GM13976 (cell line): ENCODE measurements around the gene MGA.

ENCODE experiments used
- DNase-seq: peaks from one replicate; pipeline ENCODE4 v3.0.0; 2012; ENCODE audit warnings: low spot score
- in situ Hi-C: fragments of 300-500 bp; cut with MboI; formaldehyde crosslinking; loops from one replicate; pipeline ENCODE4 v1.12.0; 2022; ENCODE audit warnings: low sequenced_read_pairs, mixed read lengths, inconsistent platforms; ENCODE audit not compliant: unreplicated experiment
- TF ChIP-seq, protein P1 (sequence below): IDR thresholded peaks from 2 replicates; pipeline ENCODE4 v1.5.1; 2012; ENCODE audit warnings: borderline replicate concordance, mild to moderate bottlenecking; ENCODE audit not compliant: insufficient read depth; ENCODE audit errors: extremely low read depth, missing control alignments, control extremely low read depth

MGA gene

DNA sequence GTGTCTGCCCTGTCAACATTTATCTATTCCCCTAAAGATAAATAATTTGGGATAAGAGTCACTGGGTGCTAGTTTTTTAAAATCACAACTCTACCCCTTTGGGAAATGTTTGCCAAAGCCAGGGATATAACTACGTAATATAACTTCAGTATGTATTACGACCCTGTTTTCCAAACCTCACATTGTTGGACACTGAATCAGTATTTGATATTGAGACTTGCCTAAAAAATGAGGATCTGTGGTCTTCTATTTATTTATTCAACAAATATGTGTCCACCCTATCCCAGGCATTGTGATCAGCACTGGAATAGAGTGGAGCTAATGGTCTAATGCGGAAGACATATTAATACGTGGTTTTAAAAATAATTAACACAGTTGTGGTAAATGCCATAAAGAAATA is 4.5 kb upstream of the MGA start:
- DNase-seq = no peak
- in situ Hi-C loops = no loop called here
- TF ChIP-seq, protein P1, sequence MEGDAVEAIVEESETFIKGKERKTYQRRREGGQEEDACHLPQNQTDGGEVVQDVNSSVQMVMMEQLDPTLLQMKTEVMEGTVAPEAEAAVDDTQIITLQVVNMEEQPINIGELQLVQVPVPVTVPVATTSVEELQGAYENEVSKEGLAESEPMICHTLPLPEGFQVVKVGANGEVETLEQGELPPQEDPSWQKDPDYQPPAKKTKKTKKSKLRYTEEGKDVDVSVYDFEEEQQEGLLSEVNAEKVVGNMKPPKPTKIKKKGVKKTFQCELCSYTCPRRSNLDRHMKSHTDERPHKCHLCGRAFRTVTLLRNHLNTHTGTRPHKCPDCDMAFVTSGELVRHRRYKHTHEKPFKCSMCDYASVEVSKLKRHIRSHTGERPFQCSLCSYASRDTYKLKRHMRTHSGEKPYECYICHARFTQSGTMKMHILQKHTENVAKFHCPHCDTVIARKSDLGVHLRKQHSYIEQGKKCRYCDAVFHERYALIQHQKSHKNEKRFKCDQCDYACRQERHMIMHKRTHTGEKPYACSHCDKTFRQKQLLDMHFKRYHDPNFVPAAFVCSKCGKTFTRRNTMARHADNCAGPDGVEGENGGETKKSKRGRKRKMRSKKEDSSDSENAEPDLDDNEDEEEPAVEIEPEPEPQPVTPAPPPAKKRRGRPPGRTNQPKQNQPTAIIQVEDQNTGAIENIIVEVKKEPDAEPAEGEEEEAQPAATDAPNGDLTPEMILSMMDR = no peak

DNA sequence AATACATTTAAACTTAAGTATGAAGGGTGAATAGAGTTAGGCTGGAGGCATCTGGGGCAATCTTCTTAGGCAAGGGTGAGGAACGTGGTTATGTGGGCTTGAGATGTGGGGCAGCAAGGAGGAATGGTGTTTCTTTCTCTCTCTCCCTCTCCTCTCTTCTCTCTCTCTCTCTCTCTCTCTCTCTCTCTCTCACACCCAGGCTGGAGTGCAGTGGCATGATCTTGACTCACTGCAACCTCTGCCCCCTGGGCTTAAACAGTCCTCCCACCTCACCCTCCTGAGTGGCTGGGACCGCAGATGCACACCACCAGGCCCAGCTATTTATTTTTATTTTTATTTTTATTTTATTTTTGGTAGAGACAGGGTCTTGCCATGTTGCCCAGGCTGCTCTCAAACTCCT is 4.0 kb upstream of the MGA start:
- in situ Hi-C loops = no loop called here
- TF ChIP-seq, protein P1 = no peak
- DNase-seq = no peak

DNA sequence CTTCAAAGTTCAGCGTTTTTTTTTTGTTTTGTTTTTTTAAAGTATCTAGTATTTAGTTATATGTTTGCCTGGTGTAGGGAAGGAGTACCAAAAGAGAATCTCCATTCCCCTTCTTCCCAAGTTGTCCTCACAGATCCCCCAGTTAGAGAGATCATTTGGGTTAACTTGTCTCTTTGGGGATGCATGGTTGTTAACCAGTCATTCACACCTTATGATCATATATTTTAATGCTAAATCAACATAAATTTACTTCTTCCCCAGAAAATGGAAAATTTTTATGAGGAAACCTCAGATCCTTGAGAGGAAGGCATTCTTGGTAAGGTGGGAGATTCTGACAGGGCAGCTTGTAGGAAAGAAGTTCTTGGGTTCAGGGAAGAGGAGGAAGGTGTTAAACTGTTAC is 1.5 kb upstream of the MGA start:
- no peak for DNase-seq
- in situ Hi-C loops = no loop called here
- TF ChIP-seq, protein P1 = no peak

DNA sequence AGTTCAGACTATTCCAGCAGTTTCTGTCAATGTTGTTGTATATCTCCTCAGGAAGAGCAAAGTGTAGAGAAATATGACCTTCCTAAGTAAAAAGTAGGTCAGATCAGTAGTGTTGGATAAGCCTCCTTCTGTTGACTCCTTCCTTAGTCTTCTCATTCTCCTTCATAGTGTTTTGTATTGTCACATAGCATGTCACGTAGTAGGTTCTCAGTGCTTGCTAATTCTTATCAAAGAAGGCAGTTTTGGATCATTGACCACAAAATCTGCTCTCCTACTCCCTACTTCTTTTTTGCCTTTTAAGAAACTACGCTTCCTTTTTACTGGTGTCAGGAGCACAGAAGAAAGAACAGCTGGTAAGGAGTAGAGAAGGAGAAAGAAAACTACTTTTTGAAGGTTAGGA is 1.0 kb upstream of the MGA start:
- DNase-seq = no peak
- in situ Hi-C loops = no loop called here
- TF ChIP-seq, protein P1 = no peak

DNA sequence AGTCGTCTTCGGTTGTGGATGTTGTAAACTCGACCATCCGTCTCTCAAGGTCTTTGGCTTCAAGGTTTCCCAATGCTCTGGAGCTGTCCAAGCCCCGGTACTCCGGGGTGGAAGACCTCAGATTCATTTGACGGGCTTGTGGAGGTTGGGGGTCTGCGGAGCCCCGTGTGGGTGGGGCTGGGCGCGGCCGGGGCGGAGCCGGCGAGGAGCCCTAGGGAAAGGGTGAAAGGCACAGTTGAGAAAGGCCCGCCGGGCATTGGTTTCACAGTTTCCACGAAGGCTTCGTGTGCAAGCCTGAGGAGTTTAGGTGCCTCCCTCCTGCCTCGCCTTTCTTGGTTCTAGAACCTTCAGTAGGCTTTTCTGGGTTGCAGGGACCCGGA is 360 bp upstream of the MGA start:
- no peak for DNase-seq
- TF ChIP-seq, protein P1 = no peak
- in situ Hi-C loops = no loop called here

DNA sequence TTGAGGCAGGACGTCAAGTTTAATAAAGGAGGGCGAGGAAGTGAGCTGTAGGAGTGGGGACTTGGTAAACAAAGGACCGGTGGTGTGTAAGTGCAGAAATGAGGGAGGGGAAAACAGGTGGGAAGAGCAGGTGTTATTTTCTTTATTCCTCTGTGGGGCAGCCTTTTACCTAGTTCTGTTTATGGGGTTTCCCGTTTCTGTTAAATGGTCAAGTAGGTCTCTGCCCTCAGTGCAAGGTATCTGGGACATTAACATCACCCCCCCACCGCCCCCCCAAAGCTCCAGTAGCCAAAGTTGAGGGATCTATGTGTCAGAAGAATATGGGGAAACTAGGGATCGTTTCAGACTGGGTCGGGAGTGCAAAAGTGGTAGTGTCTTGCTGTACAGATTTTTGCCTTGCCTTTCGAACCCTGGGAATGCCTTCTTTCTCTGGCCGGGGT is 893 bp downstream of the MGA start:
- in situ Hi-C loops = no loop called here
- no peak for DNase-seq
- TF ChIP-seq, protein P1 = no peak
